ENCODE measurements around the gene SYNGR3. TPM values are rescaled to one million over a fixed set of nuclear protein-coding genes. Genes with fewer than 3 reads are reported as not detected.

The SYNGR3 gene
- total and polyA plus RNA-seq, 2 of the 13 experiments (the other 11 are each of a cell fraction or from before 2014, with no cell fraction given): 0.97 to 5.7 TPM

DNA sequence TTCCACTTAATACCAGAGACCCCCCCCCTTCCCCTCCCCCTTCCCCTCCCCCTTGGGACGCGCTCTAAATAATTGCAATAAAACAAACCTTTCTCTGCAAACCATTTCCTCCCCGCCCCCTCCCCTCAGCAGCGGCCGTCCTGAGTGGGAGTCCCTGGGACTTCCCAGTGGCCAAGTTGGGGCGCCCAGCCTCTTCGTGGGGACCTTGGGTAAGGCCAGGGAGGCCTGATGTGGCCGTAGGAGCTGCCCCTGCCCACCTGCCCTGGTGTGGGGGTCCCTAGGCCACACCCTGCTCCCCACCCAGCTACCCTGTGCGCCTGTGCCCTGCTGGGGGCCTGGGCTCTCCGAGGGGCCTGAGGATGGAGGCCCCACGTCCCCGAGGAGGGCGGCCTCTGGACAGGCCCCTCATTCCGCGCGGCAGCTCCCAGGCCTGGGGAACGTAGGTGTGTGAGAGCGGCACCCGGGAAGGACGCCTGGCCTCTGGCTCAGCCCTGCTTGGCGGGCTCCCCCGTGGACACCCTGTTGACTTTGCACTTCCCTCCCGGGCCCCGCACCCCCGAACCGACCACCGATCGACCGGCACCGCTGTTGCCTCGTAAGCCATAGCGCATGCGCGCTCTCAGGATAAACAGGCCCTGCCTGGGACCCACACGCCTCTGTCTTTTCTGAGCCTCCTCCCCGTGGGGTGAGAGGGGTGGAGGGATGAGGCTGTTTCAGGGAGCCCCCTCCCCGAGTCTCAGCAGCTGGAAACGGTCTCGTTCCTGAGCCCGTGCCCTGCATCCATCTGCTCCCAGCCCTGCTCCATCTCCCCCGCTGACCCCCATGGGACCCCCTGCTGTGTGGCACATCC, 48.8 kb downstream of the SYNGR3 start (continued):
- TF ChIP-seq NCOR1 (IDR thresholded peaks at IDR 0.05; ENCODE audit: borderline replicate concordance, low read length) (0 out of 2 replicates have a peak, but pooled peaks have one; percentile 5), RCOR2 (CRISPR knock-in tag; IDR thresholded peaks at IDR 0.05) (no peak), TAF1 (CRISPR knock-in tag; IDR thresholded peaks at IDR 0.05) (0 out of 2 replicates have a peak, but pooled peaks have one; percentile 38), ZNF329 (CRISPR knock-in tag; IDR thresholded peaks at IDR 0.05; ENCODE audit: low read depth) (no peak), TBP (CRISPR knock-in tag; IDR thresholded peaks at IDR 0.05) (no peak), ZFY (CRISPR knock-in tag; IDR thresholded peaks at IDR 0.05) (peak; percentile 7; the same call in 1 of the 2 replicates), HNRNPLL (IDR thresholded peaks at IDR 0.05; ENCODE audit: low read depth, low read length, poor library complexity, severe bottlenecking) (no peak), SPEN (CRISPR knock-in tag; IDR thresholded peaks at IDR 0.05; ENCODE audit: low read depth) (0 out of 2 replicates have a peak, but pooled peaks have one; percentile 9), GZF1 (CRISPR knock-in tag; IDR thresholded peaks at IDR 0.05) (no peak), AGO2 (optimal IDR thresholded peaks at IDR 0.05; ENCODE audit: low read depth, low read length) (peak; percentile 87), ZMAT3 (CRISPR knock-in tag; conservative IDR thresholded peaks at IDR 0.05) (no peak), NFIB (CRISPR knock-in tag; IDR thresholded peaks at IDR 0.05; ENCODE audit: borderline replicate concordance) (no peak), SAFB2 (CRISPR knock-in tag; IDR thresholded peaks at IDR 0.05; ENCODE audit: borderline replicate concordance, low read depth) (peak; percentile 51; the same call in 1 of the 2 replicates), ZNF776 (CRISPR knock-in tag; IDR thresholded peaks at IDR 0.05) (no peak), FOXJ3 (CRISPR knock-in tag; IDR thresholded peaks at IDR 0.05; ENCODE audit: borderline replicate concordance) (no peak), ZNF543 (CRISPR knock-in tag; IDR thresholded peaks at IDR 0.05) (no peak), NONO (IDR thresholded peaks at IDR 0.05) (no peak), NONO (CRISPR knock-in tag; conservative IDR thresholded peaks at IDR 0.05) (no peak; the same call in 1 of the 2 replicates), ZNF225 (CRISPR knock-in tag; IDR thresholded peaks at IDR 0.05) (no peak)
- TF ChIP-seq, protein P1, sequence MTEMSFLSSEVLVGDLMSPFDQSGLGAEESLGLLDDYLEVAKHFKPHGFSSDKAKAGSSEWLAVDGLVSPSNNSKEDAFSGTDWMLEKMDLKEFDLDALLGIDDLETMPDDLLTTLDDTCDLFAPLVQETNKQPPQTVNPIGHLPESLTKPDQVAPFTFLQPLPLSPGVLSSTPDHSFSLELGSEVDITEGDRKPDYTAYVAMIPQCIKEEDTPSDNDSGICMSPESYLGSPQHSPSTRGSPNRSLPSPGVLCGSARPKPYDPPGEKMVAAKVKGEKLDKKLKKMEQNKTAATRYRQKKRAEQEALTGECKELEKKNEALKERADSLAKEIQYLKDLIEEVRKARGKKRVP (CRISPR knock-in tag; IDR thresholded peaks at IDR 0.05): no peak
- TF ChIP-seq, protein P2, sequence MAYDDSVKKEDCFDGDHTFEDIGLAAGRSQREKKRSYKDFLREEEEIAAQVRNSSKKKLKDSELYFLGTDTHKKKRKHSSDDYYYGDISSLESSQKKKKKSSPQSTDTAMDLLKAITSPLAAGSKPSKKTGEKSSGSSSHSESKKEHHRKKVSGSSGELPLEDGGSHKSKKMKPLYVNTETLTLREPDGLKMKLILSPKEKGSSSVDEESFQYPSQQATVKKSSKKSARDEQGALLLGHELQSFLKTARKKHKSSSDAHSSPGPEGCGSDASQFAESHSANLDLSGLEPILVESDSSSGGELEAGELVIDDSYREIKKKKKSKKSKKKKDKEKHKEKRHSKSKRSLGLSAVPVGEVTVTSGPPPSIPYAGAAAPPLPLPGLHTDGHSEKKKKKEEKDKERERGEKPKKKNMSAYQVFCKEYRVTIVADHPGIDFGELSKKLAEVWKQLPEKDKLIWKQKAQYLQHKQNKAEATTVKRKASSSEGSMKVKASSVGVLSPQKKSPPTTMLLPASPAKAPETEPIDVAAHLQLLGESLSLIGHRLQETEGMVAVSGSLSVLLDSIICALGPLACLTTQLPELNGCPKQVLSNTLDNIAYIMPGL (CRISPR knock-in tag; IDR thresholded peaks at IDR 0.05; ENCODE audit: borderline replicate concordance in 1 of 2, low read depth in 1 of 2): no peak
- TF ChIP-seq, protein P3, sequence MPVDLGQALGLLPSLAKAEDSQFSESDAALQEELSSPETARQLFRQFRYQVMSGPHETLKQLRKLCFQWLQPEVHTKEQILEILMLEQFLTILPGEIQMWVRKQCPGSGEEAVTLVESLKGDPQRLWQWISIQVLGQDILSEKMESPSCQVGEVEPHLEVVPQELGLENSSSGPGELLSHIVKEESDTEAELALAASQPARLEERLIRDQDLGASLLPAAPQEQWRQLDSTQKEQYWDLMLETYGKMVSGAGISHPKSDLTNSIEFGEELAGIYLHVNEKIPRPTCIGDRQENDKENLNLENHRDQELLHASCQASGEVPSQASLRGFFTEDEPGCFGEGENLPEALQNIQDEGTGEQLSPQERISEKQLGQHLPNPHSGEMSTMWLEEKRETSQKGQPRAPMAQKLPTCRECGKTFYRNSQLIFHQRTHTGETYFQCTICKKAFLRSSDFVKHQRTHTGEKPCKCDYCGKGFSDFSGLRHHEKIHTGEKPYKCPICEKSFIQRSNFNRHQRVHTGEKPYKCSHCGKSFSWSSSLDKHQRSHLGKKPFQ (CRISPR knock-in tag; IDR thresholded peaks at IDR 0.05; ENCODE audit: insufficient replicate concordance): peak; percentile 6
- TF ChIP-seq, protein P4, sequence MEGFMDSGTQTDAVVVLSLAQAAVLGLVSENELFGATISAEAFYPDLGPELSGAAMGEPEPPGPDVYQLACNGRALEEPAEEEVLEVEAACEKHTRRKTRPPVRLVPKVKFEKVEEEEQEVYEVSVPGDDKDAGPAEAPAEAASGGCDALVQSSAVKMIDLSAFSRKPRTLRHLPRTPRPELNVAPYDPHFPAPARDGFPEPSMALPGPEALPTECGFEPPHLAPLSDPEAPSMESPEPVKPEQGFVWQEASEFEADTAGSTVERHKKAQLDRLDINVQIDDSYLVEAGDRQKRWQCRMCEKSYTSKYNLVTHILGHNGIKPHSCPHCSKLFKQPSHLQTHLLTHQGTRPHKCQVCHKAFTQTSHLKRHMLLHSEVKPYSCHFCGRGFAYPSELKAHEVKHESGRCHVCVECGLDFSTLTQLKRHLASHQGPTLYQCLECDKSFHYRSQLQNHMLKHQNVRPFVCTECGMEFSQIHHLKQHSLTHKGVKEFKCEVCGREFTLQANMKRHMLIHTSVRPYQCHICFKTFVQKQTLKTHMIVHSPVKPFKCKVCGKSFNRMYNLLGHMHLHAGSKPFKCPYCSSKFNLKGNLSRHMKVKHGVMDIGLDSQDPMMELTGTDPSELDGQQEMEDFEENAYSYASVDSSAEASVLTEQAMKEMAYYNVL (CRISPR knock-in tag; IDR thresholded peaks at IDR 0.05; ENCODE audit: borderline replicate concordance): no peak

Measured in HepG2 (cell line).